Right lobe of liver (tissue), 6 donors: ENCODE results near the gene KRCC1. TPM values are rescaled to one million over a fixed set of nuclear protein-coding genes. Genes with fewer than 3 reads are reported as not detected.
A peak's percentile ranks its signal among the peaks of the same experiment; 100 is the strongest.
"Not testable (repeated sequence)": the region's sequence is repeated elsewhere in the genome, so short reads cannot be mapped to it uniquely, and the experiment has no call there.

Source experiments
- ATAC-seq, 4 donors: fragments of 200-7000 bp; cut with Tn5 transposase; one replicate each; pipeline ENCODE4 v1.9.1; 2020; ENCODE audit warnings: mild to moderate bottlenecking in 4 of 4, moderate library complexity in 4 of 4
- DNase-seq, 3 donors: peaks; one replicate each; pipeline ENCODE4 v3.0.0-alpha.2; 2020
- H3K27ac ChIP-seq, 3 donors: fragments of 200-600 bp; one replicate each; pipeline ENCODE4 v1.8.0; 2022
- H3K27me3 ChIP-seq, 2 donors: fragments of 200-600 bp; one replicate each; pipeline ENCODE4 v1.8.0; 2022
- H3K36me3 ChIP-seq, 4 donors: fragments of 200-600 bp; sonication (generic) in 1 of 4; one replicate each; pipeline versions ENCODE4 v1.5.1 to v1.8.0; 2017 to 2022; ENCODE audit warnings: control low read depth in 1 of 4
- H3K4me1 ChIP-seq, 4 donors: fragments of 200-600 bp; sonication (generic) in 1 of 4; one replicate each; pipeline versions ENCODE4 v1.5.1 to v1.8.0; 2017 to 2022; ENCODE audit warnings: control low read depth in 1 of 4
- H3K4me3 ChIP-seq, 3 donors: fragments of 200-600 bp; one replicate each; pipeline ENCODE4 v1.8.0; 2022
- H3K9me3 ChIP-seq, 4 donors: fragments of 200-600 bp; sonication (generic) in 1 of 4; one replicate each; pipeline versions ENCODE4 v1.5.1 to v1.8.0; 2017 to 2022; ENCODE audit warnings: control low read depth in 1 of 4
- CTCF ChIP-seq, 4 donors: fragments of 200-600 bp in 3 of 4; fragments of 450-650 bp in 1 of 4; IDR thresholded peaks; one replicate each; pipeline versions ENCODE4 v1.5.1 to v1.8.0; 2016 to 2022; ENCODE audit warnings: antibody characterized with exemption in 4 of 4, mild to moderate bottlenecking in 2 of 4
- POLR2A ChIP-seq: fragments of 450-650 bp; IDR thresholded peaks from one replicate; pipeline ENCODE4 v1.6.1; 2017; ENCODE audit warnings: antibody characterized with exemption, mild to moderate bottlenecking
- WGBS: methylation state at CpG from one replicate; pipeline ENCODE4 v1.1.6; 2018; ENCODE audit warnings: low coverage, low lambda C conversion rate; ENCODE audit not compliant: insufficient coverage; ENCODE audit errors: missing lambda C conversion rate; 5-methylcytosine and 5-hydroxymethylcytosine counted together
- intact Hi-C, 2 donors: fragments of 100-400 bp; cut with DNase I; formaldehyde crosslinking; loops; one replicate each; pipeline versions ENCODE4 v1.11.2 to v1.14.1; 2022
- total RNA-seq, 6 experiments: library from RNA; depleted of rRNA in 2 of 6; stranded (reverse); fragments of >200 nt in 2 of 6; fragmentation: NEBNext Ultra II Directional in 3 of 6; extraction: Animal tissue kit (Norgen Biotek cat#: 25700) in 3 of 6; gene quantifications; one replicate each; pipeline versions ENCODE4 v1.1.0 to v1.2.4, GENCODE V29; 2016 to 2023
- donor health status: DM: no; HTN: yes; CAD: no.
- donor health status: DM: no; HTN: no; CAD: no.
- donor health status: DM: no; HTN: no; CAD: no.
- donor health status: DM: no; HTN: yes; CAD: no.
- donor health status: DM: no; HTN: yes; CAD: no.

The KRCC1 gene
- total RNA-seq, 6 experiments from 2014 or later, result 9.3 to 17.1 (median 11.5) TPM

- Histone ChIP-seq H3K4me3 (no peak overlapping the region), H3K9me3 (no peaks in the 10 kb centered on the region), H3K27me3 (no peaks in the 10 kb centered on the region), H3K36me3 (no peaks in the 10 kb centered on the region), H3K27ac (no peak overlapping the region), H3K4me1 (no peaks in the 10 kb centered on the region)
- TF ChIP-seq CTCF (IDR thresholded peaks at IDR 0.05), result no peak
- no peak for TF ChIP-seq POLR2A
- no peak for DNase-seq
- ATAC-seq, result no peak
- 95% methylated on average over 16 of the region's 16 CpGs for WGBS
- intact Hi-C loops, result no loop called here
These were observed 48.6 kb downstream of the KRCC1 start for GRCh38 chr2:88006912-88007439.

- intact Hi-C loops, result no loop called here
- no peak overlapping the region for H3K27ac ChIP-seq
- DNase-seq, result no peak
- no peak overlapping the region for H3K4me3 ChIP-seq
- no peak for TF ChIP-seq POLR2A
- no peak for TF ChIP-seq CTCF (IDR thresholded peaks at IDR 0.05)
- H3K4me1 ChIP-seq, result no peaks in the 10 kb centered on the region
- H3K9me3 ChIP-seq, result no peaks in the 10 kb centered on the region
- no peak for ATAC-seq
- WGBS, result 82% methylated on average over 3 of the region's 6 CpGs
- H3K27me3 ChIP-seq, result no peaks in the 10 kb centered on the region
- H3K36me3 ChIP-seq, result no peaks in the 10 kb centered on the region
These were observed 49.8 kb downstream of the KRCC1 start for GRCh38 chr2:88005776-88006175.

GRCh38 chr2:88003074-88003755, 52.4 kb downstream of the KRCC1 start:
- no peaks in the 10 kb centered on the region for H3K4me1 ChIP-seq
- TF ChIP-seq CTCF (IDR thresholded peaks at IDR 0.05) (no peak), POLR2A (no peak)
- intact Hi-C loops, result no loop called here
- no peak for DNase-seq
- H3K27me3 ChIP-seq, result no peaks in the 10 kb centered on the region
- H3K27ac ChIP-seq, result no peak overlapping the region
- no peak overlapping the region for H3K4me3 ChIP-seq
- ATAC-seq, result peak in 2 of 4 donors; percentile 7 to 24
- WGBS, result 37% methylated on average over 26 of the region's 34 CpGs
- H3K9me3 ChIP-seq, result no peaks in the 10 kb centered on the region
- H3K36me3 ChIP-seq, result no peaks in the 10 kb centered on the region

- intact Hi-C loops, result no loop called here
- DNase-seq (no peak), ATAC-seq (no peak)
- H3K27ac ChIP-seq, result no peak overlapping the region
- no peak overlapping the region for H3K4me3 ChIP-seq
- no peak for TF ChIP-seq CTCF (IDR thresholded peaks at IDR 0.05)
- 86% methylated on average over 6 of the region's 6 CpGs for WGBS
- H3K4me1 ChIP-seq, result no peaks in the 10 kb centered on the region
- H3K9me3 ChIP-seq, result no peaks in the 10 kb centered on the region
- H3K27me3 ChIP-seq, result no peaks in the 10 kb centered on the region
- no peaks in the 10 kb centered on the region for H3K36me3 ChIP-seq
These were observed 53.2 kb downstream of the KRCC1 start for GRCh38 chr2:88002359-88002707.

- WGBS, result 50% methylated on average over 2 of the region's 3 CpGs
- H3K4me1 ChIP-seq, H3K27me3 ChIP-seq, H3K27ac ChIP-seq, intact Hi-C loops, H3K4me3 ChIP-seq, H3K9me3 ChIP-seq, H3K36me3 ChIP-seq, DNase-seq, ATAC-seq: not testable (repeated sequence)
These were observed 55.1 kb downstream of the KRCC1 start for GRCh38 chr2:88000474-88000873.
